ENCODE measurements around the gene OSBPL6.

- TF ChIP-seq GATA2 (IDR thresholded peaks at IDR 0.05; ENCODE audit: low read depth, low read length) (no peak), GATA3 (IDR thresholded peaks at IDR 0.05; ENCODE audit: low read depth, low read length) (no peak)
These were observed 17.6 kb downstream of the OSBPL6 start for GRCh38 chr2:178211943-178212342.

Data from SH-SY5Y (cell line).